HG03565 (cell line): ENCODE data around the gene GLTPD2.

ENCODE experiments used
- ATAC-seq: cut with Tn5 transposase; IDR thresholded peaks from one replicate; pipeline ENCODE4 v1.9.1; 2021; ENCODE audit warnings: mild to moderate bottlenecking, moderate library complexity; ENCODE audit not compliant: unreplicated experiment

The GLTPD2 gene

DNA sequence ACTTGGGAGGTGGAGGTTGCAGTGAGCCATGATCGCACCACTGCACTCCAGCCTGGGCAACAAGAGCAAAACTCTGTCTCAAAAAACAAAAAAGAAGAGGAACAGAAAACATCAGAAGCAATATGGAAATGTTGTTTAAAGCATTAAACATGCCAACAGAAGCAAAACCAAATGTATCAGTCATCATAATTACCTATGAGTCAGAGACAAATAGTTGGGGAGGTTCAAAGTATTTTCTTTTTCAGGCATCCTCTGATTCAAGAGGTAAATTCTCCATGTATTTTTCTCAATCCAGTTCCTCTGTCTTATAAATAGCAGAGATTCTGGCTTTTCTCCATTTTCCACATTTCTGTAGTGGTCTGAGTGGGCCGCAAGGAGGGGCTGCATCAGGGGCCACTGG lies 19.1 kb upstream of the GLTPD2 start:
- no peak for ATAC-seq

DNA sequence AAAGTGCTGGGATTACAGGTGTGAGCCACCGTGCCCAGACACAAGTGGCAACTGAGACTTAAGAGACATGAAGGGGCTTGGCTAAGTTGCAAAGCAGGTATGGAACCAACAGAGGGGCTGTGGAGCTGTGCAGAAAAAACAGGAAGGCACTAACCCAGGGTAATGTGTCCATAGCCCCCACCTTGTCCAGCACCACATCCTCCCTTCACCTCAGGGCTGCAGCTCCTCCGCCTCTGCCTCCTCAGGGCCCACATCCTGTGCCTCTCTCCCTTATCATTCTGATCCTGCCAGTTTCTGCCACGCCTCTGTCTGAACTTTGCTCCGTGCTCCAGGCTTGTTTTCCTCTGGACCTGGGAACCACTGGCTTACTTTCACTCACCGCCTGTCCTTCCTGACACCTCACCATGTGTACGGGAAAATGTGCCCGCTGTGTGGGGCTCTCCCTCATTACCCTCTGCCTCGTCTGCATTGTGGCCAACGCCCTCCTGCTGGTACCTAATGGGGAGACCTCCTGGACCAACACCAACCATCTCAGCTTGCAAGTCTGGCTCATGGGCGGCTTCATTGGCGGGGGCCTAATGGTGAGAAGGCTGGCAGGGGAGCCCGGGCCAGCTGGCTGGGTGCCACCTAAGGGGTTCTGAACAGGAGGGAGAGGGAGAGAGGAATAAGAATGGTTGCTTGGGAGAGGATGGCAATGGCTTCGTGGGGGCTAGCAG lies 17.1 kb upstream of the GLTPD2 start, which contains the start of gene TM4SF5:
Gene TM4SF5, plus strand, starts transcription at position 368 of the 716 bp plus-strand sequence. Its CDS starts 37 bp downstream, at position 405.
- no peak for ATAC-seq

- no peak for ATAC-seq
Observed at GRCh38 chr17:4772235-4772613, 16.5 kb upstream of the GLTPD2 start.

DNA sequence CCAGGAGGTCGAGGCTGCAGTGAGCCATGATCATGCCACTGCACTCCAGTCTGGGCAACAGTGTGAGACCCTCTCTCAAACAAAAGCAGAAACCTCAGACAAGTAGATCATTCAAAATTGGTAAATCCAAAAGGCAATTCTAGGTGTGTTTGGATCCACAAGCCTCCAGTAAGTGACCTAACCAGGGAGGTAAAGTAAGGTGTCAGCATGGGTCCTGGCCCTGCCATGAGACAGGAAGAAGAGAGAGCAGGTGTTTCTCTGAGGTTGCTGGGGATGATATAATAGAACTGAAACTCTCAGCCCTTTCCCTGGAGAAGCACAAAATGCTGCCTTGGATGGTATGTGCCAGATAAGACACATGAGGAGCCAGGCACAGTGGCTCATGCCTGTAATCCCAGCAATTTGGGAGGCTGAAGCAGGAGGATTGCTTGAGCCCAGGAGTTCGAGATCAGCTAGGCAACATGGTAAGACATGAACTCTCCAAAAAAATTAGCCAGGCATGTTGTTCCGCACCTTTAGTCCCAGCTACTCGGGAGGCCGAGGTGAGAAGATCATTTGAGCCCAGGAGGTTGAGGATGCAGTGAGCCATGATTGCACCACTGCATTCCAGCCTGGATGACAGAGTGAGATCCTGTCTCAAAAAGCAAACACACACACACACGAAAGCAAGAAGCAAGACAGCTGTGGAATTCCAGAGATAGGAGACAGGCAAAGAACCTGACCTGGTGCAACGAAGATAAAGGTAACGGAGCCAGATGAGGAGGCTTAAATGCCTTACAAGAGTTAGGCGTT lies 10.6 kb upstream of the GLTPD2 start:
- ATAC-seq, result no peak

- ATAC-seq, result no peak
Observed at GRCh38 chr17:4780325-4780955, 8.3 kb upstream of the GLTPD2 start.

DNA sequence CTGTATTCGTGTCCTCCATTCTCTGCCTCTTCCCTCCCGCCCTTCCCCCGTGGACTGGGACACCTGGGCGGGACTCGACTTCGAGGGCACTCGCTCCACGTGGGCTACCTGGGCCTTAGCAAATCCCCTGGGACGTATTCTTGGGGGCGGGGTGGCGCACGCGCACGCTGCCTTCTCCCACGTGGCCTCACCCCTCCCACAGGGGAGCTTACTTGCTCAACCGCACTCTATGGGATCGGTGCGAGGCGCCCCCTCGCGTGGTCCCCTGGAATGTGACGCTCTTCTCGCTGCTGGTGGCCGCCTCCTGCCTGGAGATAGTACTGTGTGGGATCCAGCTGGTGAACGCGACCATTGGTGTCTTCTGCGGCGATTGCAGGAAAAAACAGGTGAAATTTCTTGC lies 6.1 kb upstream of the GLTPD2 start:
- ATAC-seq, result no peak

DNA sequence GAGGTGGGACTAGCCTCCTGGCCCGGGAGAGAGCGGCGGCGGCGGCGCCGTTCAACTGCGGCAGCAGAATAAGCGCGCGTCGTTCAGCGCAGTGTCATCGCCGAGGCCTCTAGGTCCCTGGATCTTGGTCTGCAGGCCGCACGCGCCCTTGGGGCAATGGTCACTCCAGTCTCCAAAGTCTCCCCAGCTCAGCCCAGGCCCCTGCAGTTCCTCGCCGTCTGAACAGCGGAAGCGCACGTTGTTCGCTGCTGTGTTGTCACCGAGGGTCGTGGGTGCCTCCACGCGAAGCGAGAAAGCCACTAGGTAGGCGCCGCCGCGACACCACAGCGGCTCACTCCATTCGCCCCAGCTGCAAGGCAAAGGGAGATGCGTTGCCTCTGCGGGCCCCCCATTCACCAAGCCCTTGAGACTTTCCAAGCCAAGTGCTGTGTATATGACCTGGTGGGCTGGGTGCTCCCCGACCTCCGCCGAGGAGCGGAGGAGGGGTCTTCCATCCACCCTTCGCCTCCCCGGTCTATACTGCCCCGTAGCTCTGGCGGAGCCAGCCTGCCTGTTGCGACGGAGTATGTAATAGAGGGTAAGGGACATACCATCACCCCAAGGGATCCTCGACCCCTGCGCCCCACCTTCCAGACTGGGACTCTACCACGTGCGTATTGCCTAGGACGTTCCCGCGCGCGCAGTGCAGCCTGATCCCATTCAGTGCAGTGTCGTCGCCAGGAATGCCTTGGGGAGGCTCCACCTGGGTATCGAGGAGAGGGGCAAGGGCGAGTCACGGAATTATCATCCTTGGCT lies 3.3 kb upstream of the GLTPD2 start:
- ATAC-seq, result no peak

- no peak for ATAC-seq
Observed at GRCh38 chr17:4786106-4786511, 2.7 kb upstream of the GLTPD2 start, which contains the start of gene VMO1. Gene VMO1 (minus strand): TSS chr17:4786364. CDS start chr17:4786352, 12 bp downstream.

DNA sequence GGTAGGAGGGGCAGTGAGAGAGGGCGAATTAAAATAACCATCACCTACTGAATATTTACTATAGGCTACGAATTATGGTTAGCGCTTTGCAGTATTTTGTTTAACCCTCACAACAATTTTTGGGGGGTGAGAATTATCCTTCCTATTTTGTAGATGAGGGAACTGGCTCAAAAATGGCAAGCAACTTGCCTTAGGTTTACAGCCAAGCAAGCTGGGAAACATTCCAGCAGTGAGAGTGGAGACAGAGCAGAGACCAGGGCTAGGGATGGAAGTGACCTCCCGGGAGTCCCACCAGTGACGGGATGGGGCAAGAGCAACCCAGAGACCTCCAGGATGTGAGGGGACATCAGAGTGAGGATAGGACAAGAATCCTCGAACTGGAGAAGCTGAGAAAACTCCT lies 2.2 kb upstream of the GLTPD2 start:
- ATAC-seq, result no peak

DNA sequence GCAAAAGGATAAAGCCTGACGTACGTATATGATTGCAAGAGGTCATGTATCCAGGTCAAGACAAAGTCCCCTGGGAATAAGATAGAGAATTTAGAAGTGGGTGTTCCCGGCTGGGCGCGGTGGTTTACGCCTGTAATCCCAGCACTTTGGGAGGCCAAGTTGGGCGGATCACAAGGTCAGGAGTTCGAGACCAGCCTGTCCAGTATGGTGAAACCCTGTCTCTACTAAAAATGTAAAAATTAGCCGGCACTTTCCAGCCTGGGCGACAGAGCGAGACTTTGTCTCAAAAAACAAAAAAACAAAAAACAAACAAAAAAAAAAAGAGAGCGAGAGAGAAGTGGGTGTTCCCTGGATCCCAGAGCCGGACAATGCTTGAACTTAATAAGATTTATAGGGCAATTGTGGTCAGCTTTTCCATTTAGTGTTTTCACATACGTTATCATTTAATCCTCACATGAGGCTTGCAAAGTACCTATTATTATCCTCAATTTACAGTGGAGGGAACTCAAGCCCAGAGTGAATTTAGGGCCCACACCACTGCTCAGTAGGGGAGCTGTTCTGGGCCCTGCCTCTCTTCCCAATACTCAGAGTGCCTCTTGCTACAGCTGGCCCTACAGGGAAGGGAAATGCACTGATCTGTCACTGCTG lies 481 bp upstream of the GLTPD2 start:
- ATAC-seq, result no peak

DNA sequence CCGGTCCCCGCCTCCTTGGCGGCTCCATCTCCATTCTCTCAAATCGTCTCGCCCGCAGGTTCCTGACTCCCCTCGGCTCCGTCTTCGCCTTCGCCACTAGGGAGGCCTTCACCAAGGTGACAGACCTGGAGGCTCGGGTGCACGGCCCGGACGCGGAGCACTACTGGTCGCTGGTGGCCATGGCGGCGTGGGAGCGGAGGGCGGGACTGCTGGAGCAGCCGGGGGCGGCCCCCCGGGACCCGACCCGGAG lies 862 bp downstream of the GLTPD2 start:
- ATAC-seq, result no peak

DNA sequence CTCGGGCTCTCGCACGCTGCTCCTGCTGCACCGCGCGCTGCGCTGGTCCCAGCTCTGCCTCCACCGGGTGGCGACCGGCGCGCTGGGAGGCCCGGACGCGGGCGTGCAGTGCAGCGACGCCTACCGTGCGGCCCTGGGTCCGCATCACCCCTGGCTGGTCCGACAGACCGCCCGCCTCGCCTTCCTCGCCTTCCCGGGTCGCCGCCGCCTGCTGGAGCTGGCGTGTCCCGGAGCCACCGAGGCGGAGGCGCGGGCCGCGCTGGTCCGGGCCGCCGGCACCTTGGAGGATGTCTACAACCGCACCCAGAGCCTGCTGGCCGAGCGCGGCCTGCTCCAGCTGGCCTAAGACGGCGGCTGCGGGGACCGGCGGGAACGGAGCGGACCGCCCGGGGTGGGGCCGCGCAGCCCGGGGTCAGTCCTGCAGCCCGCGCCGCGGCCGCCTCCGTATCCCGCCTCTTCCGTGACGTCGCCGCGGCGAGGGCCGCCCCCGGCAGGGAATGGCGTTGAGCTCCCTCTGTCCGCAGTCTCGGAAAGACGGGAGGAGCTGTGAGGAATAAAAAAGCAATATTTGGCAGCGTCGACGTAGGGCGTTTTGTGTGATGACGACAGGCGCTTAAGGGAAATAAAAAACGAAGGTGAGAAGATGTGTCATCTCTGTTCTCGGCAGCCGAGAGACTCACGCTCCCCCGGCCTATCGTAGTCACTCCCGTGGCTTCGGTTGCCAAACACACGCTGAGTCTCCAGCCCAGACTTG lies 1.4 kb downstream of the GLTPD2 start:
- peak; percentile 70 for ATAC-seq

- ATAC-seq, result no peak
Observed at GRCh38 chr17:4790705-4791088, 1.9 kb downstream of the GLTPD2 start.

GRCh38 chr17:4795168-4795567 lies 6.4 kb downstream of the GLTPD2 start:
- no peak for ATAC-seq

DNA sequence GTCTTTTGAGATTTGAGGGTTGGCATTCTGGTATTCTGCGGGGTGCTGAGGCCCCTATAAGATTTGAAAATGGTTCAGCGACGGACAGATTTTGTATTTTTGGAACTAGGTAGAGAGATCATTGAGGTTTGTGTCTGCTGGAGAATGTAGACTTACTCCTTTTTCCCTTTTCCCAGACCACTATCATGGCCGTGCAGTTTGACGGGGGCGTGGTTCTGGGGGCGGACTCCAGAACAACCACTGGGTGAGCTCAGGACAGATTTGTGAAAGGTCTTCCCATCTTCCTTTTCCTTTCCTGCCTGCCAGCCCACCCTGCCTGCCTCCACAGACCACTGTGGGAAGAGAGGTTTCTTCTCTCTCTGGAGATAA lies 7.8 kb downstream of the GLTPD2 start:
- no peak for ATAC-seq

DNA sequence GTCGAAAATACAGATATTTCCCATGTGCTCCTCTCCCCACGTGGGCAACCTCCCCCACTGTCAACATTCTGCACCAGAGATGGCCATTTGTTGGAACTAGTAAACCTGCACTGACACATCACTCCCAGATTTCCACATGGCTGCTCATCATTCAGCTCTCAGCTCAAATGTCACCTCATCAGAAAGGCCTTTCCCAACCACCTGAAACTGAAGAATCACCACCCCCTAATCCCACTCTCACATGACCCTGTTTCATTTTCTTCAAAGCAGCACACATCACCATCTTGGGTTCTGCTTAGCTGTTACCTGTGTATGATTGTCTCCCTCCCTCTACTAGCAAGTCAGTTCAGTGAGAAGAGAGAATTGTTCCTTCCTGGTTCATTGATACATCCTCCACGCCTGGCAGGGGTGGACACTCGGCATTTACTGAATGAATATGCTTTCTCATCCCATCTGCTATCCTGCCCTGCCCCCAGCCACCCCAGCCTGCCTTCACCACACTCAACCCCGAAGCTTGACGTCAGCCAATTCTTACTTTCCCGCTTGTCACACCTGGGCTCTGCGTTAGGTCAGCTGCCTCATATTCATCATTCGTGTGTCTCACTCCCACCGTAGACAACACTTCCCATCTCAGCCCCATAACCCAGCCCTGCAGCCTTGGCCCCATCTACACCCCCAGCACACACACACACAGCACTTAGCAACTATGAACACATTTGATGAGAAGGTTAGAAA lies 11.9 kb downstream of the GLTPD2 start:
- no peak for ATAC-seq

GRCh38 chr17:4802228-4802627 lies 13.5 kb downstream of the GLTPD2 start, which contains the start of gene C17orf114:
Gene C17orf114 (minus strand): TSS chr17:4802328.
- ATAC-seq, result no peak

DNA sequence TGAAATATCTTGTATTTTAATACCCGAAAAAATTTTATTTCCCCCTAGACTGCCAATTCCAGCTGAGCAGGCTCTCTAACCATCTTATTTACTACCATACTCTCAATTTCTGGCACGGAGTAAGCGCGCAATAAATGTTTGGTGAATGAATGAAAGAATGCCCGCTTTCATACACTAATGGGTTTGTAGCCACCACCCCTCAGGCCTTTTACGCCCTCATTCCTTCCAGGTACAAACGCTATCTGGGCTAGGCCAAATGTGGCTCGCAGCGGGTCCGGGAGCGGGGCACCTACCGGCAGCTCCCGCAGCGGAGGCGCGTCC lies 17.7 kb downstream of the GLTPD2 start:
- ATAC-seq, result no peak

GRCh38 chr17:4806777-4807604 lies 18.2 kb downstream of the GLTPD2 start, which contains the start of gene PLD2:
Gene PLD2 (plus strand): TSS chr17:4807152. CDS start chr17:4807773, 621 bp downstream.
- peak; percentile 71 for ATAC-seq
